K562 (cell line): ENCODE data around the gene CLEC4E. TPM values are rescaled to one million over a fixed set of nuclear protein-coding genes. Genes with fewer than 3 reads are reported as not detected.
"Not testable (repeated sequence)": the region's sequence is repeated elsewhere in the genome, so short reads cannot be mapped to it uniquely, and the experiment has no call there.

Experiments used
- ATAC-seq: fragments of 200-7000 bp; cut with Tn5 transposase; 3 replicates; pipeline ENCODE4 v1.9.1; 2020; ENCODE audit warnings: moderate library complexity
- BruUV-seq: library from RNA; stranded (reverse); fragments of 400-500 nt; replicated peaks from 2 replicates; lab custom pipeline; 2021; lab: Mats Ljungman, UMichigan
- CTCF ChIA-PET: fragments of 300-600 bp; formaldehyde crosslinking; extraction: SDS; loops from one replicate; lab custom pipeline; 2021; ENCODE audit warnings: low intra/inter-chr PET ratio; lab: Yijun Ruan, JAX
- POLR2A ChIA-PET: fragments of 300-600, 350-650 bp; sonication (Branson Sonifier 250); formaldehyde crosslinking; extraction: SDS; loops from one replicate; lab custom pipeline; 2021; ENCODE audit warnings: antibody characterized with exemption, inconsistent platforms; lab: Yijun Ruan, JAX
- DNase-seq, 4 experiments: peaks; one replicate each; pipeline versions ENCODE4 v3.0.0 to v3.0.0-alpha.2; 2011 to 2018; ENCODE audit warnings: low spot score in 3 of 4, mixed read lengths in 3 of 4; ENCODE audit errors: extremely low read depth in 1 of 4
- FAIRE-seq: peaks from 2 replicates; lab custom pipeline; 2011; peaks lifted over from hg19 to GRCh38; lab: Jason Lieb, UNC
- H2AFZ ChIP-seq: 2 replicates; pipeline ENCODE4 v1.6.0; 2011; ENCODE audit warnings: low read depth, low read length, control low read depth, inconsistent platforms
- H3K27ac ChIP-seq: fragments of 200-600 bp; 3 replicates; pipeline ENCODE4 v1.8.0; 2011; ENCODE audit warnings: low read depth, mild to moderate bottlenecking, control low read depth, inconsistent platforms, low read length, moderate library complexity, mixed read lengths; ENCODE audit errors: extremely low read depth
- H3K27me3 ChIP-seq, 2 experiments: fragments of 300-600 bp in 1 of 2; 2 replicates in 1 of 2; 3 replicates in 1 of 2; pipeline versions ENCODE4 v1.6.0 to v1.8.0; 2011; ENCODE audit warnings: inconsistent platforms in 2 of 2, low read length in 2 of 2, mild to moderate bottlenecking in 1 of 2, mixed read lengths in 1 of 2, moderate library complexity in 1 of 2; ENCODE audit not compliant: control insufficient read depth in 2 of 2, insufficient read depth in 2 of 2
- H3K36me3 ChIP-seq: fragments of 300-600 bp; 3 replicates; pipeline ENCODE4 v1.8.0; 2011; ENCODE audit warnings: mild to moderate bottlenecking, low read length, inconsistent platforms; ENCODE audit not compliant: control insufficient read depth, insufficient read depth
- H3K4me1 ChIP-seq, 2 experiments: fragments of 200-600 bp in 1 of 2; replicated peaks in 1 of 2; 2 replicates in 1 of 2; 3 replicates in 1 of 2; pipeline versions ENCODE4 v1.5.1 to v1.8.0; 2011; ENCODE audit warnings: inconsistent platforms in 2 of 2, low read length in 2 of 2, mild to moderate bottlenecking in 1 of 2, mixed read lengths in 1 of 2, moderate library complexity in 1 of 2; ENCODE audit not compliant: control insufficient read depth in 2 of 2, insufficient read depth in 2 of 2
- H3K4me2 ChIP-seq: 2 replicates; pipeline ENCODE4 v1.6.1; 2011; ENCODE audit warnings: low read length, control low read depth, inconsistent platforms, mixed read lengths; ENCODE audit not compliant: insufficient read depth
- H3K4me3 ChIP-seq: fragments of 200-600 bp; sonication (generic), shearing (Covaris generic); 2 replicates; pipeline ENCODE4 v1.5.1; 2016; ENCODE audit warnings: control low read depth, inconsistent platforms
- H3K79me2 ChIP-seq: fragments of 200-600 bp; 3 replicates; pipeline ENCODE4 v1.8.0; 2011; ENCODE audit warnings: low read length, inconsistent platforms; ENCODE audit not compliant: control insufficient read depth, insufficient read depth
- H3K9ac ChIP-seq, 2 experiments: 2 replicates each; pipeline versions ENCODE4 v1.6.0 to v1.6.1; 2011; ENCODE audit warnings: low read depth in 2 of 2, low read length in 2 of 2, control low read depth in 1 of 2, inconsistent platforms in 1 of 2, mild to moderate bottlenecking in 1 of 2, mixed read lengths in 1 of 2; ENCODE audit not compliant: insufficient read depth in 1 of 2
- H3K9me1 ChIP-seq: one replicate; pipeline ENCODE4 v1.6.0; 2011; ENCODE audit warnings: inconsistent platforms, mild to moderate bottlenecking, low read length, moderate library complexity; ENCODE audit not compliant: control insufficient read depth, insufficient read depth
- H3K9me3 ChIP-seq: replicated peaks from 2 replicates; pipeline ENCODE4 v1.5.1; 2011; ENCODE audit warnings: low read depth, low read length, inconsistent platforms; ENCODE audit not compliant: control insufficient read depth, insufficient read depth
- H4K20me1 ChIP-seq: replicated peaks from 2 replicates; pipeline ENCODE4 v1.6.1; 2011; ENCODE audit warnings: low read length, inconsistent platforms, mixed read lengths; ENCODE audit not compliant: control insufficient read depth, insufficient read depth
- ATF7 ChIP-seq: fragments of 450-650 bp; IDR thresholded peaks from 2 replicates; pipeline ENCODE4 v1.7.1; 2014; ENCODE audit warnings: mild to moderate bottlenecking, moderate library complexity
- CGGBP1 ChIP-seq: fragments of 250-450 bp; sonication (Bioruptor Pico); IDR thresholded peaks from 2 replicates; pipeline ENCODE4 v1.9.0; 2021; ENCODE audit warnings: mild to moderate bottlenecking
- FOXP4 ChIP-seq: sonication (generic); formaldehyde crosslinking; IDR thresholded peaks from 2 replicates; pipeline ENCODE4 v1.8.0; 2022; ENCODE audit warnings: mild to moderate bottlenecking, missing genetic modification reagents, borderline replicate concordance
- SMAD2 ChIP-seq: fragments of 150-350 bp; IDR thresholded peaks from 2 replicates; pipeline ENCODE4 v1.6.1; 2014; ENCODE audit warnings: low read depth, mild to moderate bottlenecking, low read length
- ZNF133 ChIP-seq: fragments of 250-450 bp; sonication (Bioruptor Pico); IDR thresholded peaks from 2 replicates; pipeline ENCODE4 v1.4.0; 2020; ENCODE audit warnings: mild to moderate bottlenecking
- ZNF282 ChIP-seq: sonication (generic); formaldehyde crosslinking; IDR thresholded peaks from 2 replicates; pipeline ENCODE4 v1.8.1; 2023; ENCODE audit warnings: missing genetic modification reagents
- WGBS: fragments of 100-300 bp; shearing (Covaris generic); methylation state at CpG from one replicate; pipeline ENCODE4 v1.1.6; 2016; ENCODE audit warnings: low coverage, mixed read lengths; ENCODE audit not compliant: insufficient coverage; ENCODE audit errors: missing lambda C conversion rate; 5-methylcytosine and 5-hydroxymethylcytosine counted together
- in situ Hi-C: fragments of 300-500 bp; cut with MboI; formaldehyde crosslinking; loops from 4 replicates; pipeline ENCODE4 v1.15.0; 2018; ENCODE audit warnings: inconsistent platforms, mixed read lengths
- intact Hi-C: fragments of 100-400 bp; cut with micrococcal nuclease; formaldehyde crosslinking; loops from 2 replicates; pipeline ENCODE4 v1.14.2; 2022
- polyA plus RNA-seq, 8 experiments: library from polyadenylated mRNA; depleted of rRNA in 4 of 8; stranded (reverse) in 5 of 8; unstranded in 3 of 8; fragments of >200 nt; fragmentation: Nextera tagmentation in 2 of 8; fragmentation: Illumina TruSeq in 1 of 8; extraction: Ambion mirVana in 2 of 8; extraction: Trizol in 1 of 8; gene quantifications; 2 replicates each; pipeline versions ENCODE4 v1.2.1 to v1.2.3, GENCODE V29; 2011 to 2014; ENCODE audit warnings: inconsistent platforms in 1 of 8, missing spikeins in 1 of 8
- total RNA-seq, 7 experiments: library from RNA; depleted of rRNA in 6 of 7; stranded (reverse); fragments of >200 nt in 6 of 7; fragmentation: Illumina TruSeq in 2 of 7; extraction: Trizol in 2 of 7; gene quantifications; 2 replicates each; pipeline versions ENCODE4 v1.2.1 to v1.2.3, GENCODE V29; 2011 to 2021; ENCODE audit warnings: low replicate concordance in 1 of 7
- TF ChIP-seq, protein P1 (sequence below): fragments of 250-450 bp; sonication (Bioruptor Pico); IDR thresholded peaks from 2 replicates; pipeline ENCODE4 v1.5.0; 2020; ENCODE audit warnings: mild to moderate bottlenecking

CLEC4E gene
- total and polyA plus RNA-seq, 9 of the 15 experiments (the other 6 are each of a cell fraction or from before 2014, with no cell fraction given) = not detected

DNA sequence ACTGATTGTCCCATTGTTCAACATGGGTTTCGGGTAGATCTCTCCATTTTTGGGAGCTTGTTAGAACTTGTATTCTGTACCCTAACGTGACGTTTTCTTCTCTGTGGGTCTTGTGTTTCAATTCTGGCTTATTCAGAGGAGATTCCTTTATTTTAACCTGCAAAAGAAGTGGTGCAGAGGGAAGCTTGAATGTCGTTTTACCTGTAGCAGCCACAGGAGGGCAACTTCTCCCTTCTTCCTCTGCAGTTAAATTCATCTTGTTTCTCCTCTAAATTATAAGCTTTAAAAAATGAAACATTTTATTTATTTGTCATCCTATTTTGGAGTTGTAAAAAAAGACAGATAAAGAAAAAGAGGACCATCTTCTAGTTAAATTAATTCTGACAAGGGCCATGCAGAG lies 41.1 kb downstream of the CLEC4E start (continued):
- TF ChIP-seq ZNF282 (CRISPR knock-in tag) (no peak), ATF7 (no peak), CGGBP1 (CRISPR knock-in tag) (no peak), ZNF133 (CRISPR knock-in tag) (no peak), FOXP4 (no peak), SMAD2 (no peak)
- TF ChIP-seq, protein P1, sequence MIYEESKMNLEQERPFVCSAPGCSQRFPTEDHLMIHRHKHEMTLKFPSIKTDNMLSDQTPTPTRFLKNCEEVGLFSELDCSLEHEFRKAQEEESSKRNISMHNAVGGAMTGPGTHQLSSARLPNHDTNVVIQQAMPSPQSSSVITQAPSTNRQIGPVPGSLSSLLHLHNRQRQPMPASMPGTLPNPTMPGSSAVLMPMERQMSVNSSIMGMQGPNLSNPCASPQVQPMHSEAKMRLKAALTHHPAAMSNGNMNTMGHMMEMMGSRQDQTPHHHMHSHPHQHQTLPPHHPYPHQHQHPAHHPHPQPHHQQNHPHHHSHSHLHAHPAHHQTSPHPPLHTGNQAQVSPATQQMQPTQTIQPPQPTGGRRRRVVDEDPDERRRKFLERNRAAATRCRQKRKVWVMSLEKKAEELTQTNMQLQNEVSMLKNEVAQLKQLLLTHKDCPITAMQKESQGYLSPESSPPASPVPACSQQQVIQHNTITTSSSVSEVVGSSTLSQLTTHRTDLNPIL (CRISPR knock-in tag) = no peak

DNA sequence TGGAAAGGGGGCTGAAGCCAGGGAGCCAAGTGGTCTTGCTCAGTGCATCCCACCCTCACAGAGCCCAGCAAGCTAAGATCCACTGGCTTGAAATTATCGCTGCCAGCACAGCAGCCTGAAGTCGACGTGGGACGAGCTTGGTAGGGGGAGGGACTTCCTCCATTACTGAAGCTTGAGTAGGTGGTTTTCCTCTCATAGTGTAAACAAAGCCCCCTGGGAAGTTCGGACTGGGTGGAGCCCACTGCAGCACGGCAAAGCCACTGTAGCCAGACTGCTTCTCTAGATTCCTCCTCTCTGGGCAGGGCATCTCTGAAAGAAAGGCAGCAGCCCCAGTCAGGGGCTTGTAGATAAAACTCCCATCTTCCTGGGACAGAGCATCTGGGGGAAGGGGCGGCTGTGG lies 44.6 kb downstream of the CLEC4E start:
- H3K4me1 ChIP-seq, H3K36me3 ChIP-seq, CTCF ChIA-PET, intact Hi-C loops, H2AFZ ChIP-seq, H3K27me3 ChIP-seq, H3K79me2 ChIP-seq, H3K4me2 ChIP-seq, FAIRE-seq, H3K9me1 ChIP-seq, H4K20me1 ChIP-seq, H3K27ac ChIP-seq, H3K4me3 ChIP-seq, BruUV-seq, POLR2A ChIA-PET, in situ Hi-C loops, H3K9ac ChIP-seq, H3K9me3 ChIP-seq, DNase-seq, ATAC-seq: not testable (repeated sequence)
- 2% methylated on average over 7 of the region's 7 CpGs for WGBS

DNA sequence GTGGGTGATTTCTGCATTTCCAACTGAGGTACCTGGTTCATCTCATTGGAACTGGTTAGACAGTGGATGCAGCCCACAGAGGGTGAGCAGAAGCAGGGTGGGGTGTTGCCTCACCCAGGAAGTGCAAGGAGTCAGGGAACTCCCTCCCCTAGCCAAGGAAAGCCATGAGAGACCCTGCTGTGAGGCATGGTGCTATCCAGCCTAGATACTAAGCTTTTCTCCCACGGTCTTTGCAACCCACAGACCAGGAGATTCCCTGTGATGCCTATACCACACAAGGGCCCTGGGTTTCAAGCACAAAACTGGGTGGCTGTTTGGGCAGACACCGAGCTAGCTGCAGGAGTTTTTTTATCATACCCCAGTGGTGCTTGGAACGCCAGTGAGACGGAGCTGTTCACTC lies 45.0 kb downstream of the CLEC4E start:
- CTCF ChIA-PET, H3K27me3 ChIP-seq, H4K20me1 ChIP-seq, H2AFZ ChIP-seq, H3K9ac ChIP-seq, H3K27ac ChIP-seq, H3K4me3 ChIP-seq, H3K4me2 ChIP-seq, H3K9me3 ChIP-seq, H3K9me1 ChIP-seq, BruUV-seq, H3K4me1 ChIP-seq, H3K36me3 ChIP-seq, FAIRE-seq, H3K79me2 ChIP-seq, DNase-seq, POLR2A ChIA-PET, ATAC-seq, in situ Hi-C loops, intact Hi-C loops: not testable (repeated sequence)
- WGBS = 0% methylated on average over 4 of the region's 4 CpGs
